ENCODE data around the gene SEPTIN1. TPM values are rescaled to one million over a fixed set of nuclear protein-coding genes. Genes with fewer than 3 reads are reported as not detected.
A peak's percentile ranks its signal among the peaks of the same experiment; 100 is the strongest.

SEPTIN1 gene
- total RNA-seq, 2 experiments from 2014 or later: 162 to 163 TPM

DNA sequence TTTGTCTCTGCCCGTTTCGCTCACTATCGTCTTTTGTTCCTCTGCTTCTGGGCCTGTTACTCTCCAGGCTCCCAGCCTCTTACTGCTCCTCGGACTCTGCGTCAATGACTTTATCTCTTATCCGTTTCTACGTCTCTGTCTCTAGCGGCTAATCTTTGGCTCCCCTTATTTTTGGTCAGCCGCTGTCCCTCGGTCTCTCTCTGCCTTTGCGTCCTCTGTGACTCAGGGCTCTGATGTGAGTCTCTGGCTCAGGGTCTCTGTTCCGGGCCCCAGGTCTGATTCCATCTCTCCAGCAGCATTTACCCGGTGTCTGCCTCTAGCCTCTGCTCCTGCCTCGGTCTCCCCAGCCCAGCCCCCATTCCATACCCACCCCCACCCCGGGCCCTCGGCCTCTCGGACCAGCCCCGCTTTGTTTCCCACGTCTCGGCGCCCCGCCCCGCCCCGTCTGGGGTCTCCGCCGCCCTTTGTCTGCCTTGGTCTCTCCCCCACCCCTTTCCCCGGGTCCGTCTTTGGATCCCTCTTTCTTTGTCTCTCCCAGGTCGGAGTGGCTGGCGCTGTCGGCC lies 12.3 kb upstream of the SEPTIN1 start:
- H3K4me3 Mint-ChIP-seq: peak overlapping the region; percentile 94
- peaks cover 10% of the 10 kb centered on the region for H3K36me3 Mint-ChIP-seq
- no peaks in the 10 kb centered on the region for H3K27me3 Mint-ChIP-seq
- H3K27ac Mint-ChIP-seq: peak overlapping the region; percentile 88
- DNase-seq: no peak
- no peaks in the 10 kb centered on the region for H3K9me3 Mint-ChIP-seq
- peaks cover 33% of the 10 kb centered on the region for H3K4me1 Mint-ChIP-seq

DNA sequence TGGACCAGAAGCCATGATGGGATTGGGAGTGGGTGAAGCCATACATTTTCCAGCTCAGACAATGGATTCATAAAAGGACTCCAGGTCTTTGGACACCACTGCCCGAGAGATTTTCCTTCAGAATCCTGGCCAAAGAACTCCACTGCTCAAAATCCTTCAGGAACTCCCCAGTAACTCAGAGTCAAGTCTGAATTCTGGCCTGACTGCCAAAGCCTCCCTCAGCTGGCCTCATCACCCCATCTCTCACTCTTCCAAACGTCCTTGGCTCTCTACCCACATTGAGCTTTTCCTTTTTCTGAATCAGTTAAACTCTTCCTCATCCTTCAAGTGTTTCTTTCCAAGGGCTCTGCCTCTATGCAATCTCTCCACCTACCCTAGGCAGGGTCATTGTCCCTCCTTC lies 1.2 kb upstream of the SEPTIN1 start:
- Mint-ChIP-seq H3K9me3 (no peaks in the 10 kb centered on the region), H3K36me3 (peaks cover 35% of the 10 kb centered on the region), H3K4me3 (peak overlapping the region; percentile 92), H3K27me3 (no peaks in the 10 kb centered on the region), H3K4me1 (peaks cover 32% of the 10 kb centered on the region), H3K27ac (peak overlapping the region; percentile 96)
- DNase-seq: no peak

DNA sequence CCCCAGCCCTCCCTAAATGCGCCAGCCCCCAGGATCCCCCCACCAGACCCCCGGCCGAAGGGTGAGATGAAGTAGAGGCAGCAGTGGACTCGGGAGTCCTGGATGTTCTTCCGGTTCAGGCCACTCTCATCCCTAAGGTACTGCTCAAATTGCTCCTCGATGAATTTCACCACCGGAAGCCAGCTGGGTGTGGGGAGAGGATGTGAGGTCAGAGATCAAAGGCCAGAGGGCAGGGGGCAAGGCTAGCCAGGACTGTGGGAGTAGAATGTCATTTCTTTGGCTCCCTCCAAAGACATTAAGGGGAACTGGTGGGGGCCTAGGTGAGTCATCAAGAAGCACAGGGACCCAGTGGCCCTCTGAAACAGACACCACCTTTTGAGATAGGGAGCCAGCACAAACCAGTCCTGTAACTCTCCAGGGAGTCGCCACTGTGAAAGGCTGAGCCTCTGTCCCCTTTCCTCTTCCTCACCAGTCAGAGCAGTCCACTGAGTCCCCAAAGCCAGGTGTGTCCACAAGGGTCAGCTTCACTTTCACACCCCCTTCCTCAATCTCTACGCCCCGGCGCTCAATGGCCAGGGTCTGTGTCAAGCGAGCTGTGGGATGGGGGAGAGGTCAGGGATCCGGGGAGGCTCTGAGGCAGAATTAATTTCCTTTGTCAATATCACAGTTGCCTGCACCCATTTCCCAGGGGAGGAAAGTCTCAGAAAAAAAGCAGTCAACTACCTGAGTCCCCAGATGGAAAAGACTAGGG lies 895 bp downstream of the SEPTIN1 start:
- Mint-ChIP-seq H3K27me3 (peaks cover 3% of the 10 kb centered on the region), H3K27ac (peak overlapping the region; percentile 96), H3K4me3 (peak overlapping the region; percentile 92), H3K4me1 (peaks cover 45% of the 10 kb centered on the region), H3K36me3 (peaks cover 42% of the 10 kb centered on the region), H3K9me3 (no peaks in the 10 kb centered on the region)
- peak; percentile 39 for DNase-seq

DNA sequence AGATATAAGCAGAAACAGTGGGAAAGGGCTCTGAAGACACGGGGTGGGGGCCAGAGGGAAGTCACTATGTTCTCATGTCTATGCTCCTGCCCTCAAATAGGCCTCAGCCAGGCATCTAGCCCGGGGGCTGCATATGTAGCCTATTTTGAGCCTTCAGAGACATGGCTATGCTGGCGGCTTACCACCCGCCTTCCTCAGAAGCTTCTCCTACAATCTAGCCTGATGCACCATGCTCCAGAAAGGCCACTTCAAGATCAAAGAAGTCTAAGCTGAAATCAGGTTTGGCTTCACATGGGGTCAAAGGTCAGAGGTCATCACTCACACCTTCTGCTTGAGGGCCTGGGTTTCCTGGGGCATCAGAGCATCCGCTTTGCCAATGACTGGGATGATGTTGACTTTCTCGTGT lies 1.6 kb downstream of the SEPTIN1 start:
- no peaks in the 10 kb centered on the region for H3K9me3 Mint-ChIP-seq
- no peak for DNase-seq
- peaks cover 45% of the 10 kb centered on the region for H3K4me1 Mint-ChIP-seq
- peaks cover 42% of the 10 kb centered on the region for H3K36me3 Mint-ChIP-seq
- peak overlapping the region; percentile 96 for H3K27ac Mint-ChIP-seq
- peak overlapping the region; percentile 92 for H3K4me3 Mint-ChIP-seq
- H3K27me3 Mint-ChIP-seq: peaks cover 3% of the 10 kb centered on the region

DNA sequence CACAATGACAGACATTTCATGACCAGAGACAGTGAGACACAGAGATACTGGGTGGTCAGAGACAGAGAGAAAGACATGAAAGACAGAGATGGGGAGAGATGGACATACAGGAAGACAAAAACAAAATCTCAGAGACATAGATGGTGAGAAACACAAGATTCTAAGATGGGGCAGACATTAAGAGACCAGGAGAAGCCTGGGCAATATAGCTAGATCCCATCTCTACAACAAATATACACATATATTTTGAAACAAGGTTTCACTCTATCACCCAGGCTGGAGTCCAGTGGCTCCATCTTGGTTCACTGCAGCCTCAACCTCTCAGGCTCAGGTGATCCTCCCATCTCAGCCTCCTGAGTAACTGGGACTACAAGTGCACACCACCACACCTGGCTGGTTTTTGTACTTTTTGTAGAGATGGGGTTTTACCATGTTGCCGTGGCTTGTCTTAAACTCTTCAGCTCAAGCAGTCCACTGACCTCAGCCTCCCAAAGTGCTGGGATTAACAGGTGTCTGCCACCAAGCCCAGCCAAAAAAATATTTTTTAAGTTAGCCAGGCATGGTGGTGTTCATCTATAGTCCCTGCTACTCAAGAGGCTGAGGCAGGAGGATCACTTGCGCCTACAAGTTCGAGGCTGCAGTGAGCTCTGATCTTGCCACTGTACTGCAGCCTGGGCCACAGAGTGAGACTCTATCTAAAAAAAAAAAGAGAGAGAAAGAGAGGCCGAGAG lies 2.1 kb downstream of the SEPTIN1 start:
- Mint-ChIP-seq H3K4me1 (peaks cover 47% of the 10 kb centered on the region), H3K36me3 (peaks cover 42% of the 10 kb centered on the region), H3K27ac (peak overlapping the region; percentile 100), H3K27me3 (peaks cover 3% of the 10 kb centered on the region), H3K4me3 (peak overlapping the region; percentile 96), H3K9me3 (no peaks in the 10 kb centered on the region)
- DNase-seq: no peak

DNA sequence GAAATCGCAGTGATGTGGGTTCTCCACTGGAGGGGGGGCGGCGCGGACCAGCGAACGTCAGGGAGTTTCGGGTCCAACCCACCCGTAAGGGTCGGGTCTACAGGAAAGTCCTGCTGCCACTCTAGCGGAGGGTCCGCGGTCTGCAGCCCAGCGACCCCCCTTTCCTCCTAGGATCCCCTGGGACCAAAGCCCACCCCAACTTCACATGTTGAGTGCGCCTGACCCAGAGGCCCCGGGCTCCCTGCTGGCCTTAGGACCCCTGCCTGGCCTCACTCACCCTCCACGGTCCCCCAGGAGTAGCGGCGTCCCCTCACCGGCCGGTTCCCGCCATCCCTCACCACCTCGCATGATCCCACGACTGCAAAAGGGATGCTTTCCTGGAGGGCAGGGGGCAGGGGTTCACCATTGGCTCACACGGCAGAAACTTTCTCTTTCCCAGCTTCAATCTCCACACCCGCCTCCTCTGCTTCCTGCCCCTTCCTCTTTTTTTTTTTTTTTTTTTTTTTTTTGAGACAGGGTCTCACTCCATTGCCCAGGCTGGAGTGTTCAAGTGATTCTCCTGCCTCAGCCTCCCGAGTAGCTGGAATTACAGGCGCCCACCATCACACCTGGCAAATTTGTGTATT lies 3.1 kb downstream of the SEPTIN1 start:
- Mint-ChIP-seq H3K36me3 (peaks cover 42% of the 10 kb centered on the region), H3K4me3 (peak overlapping the region; percentile 96), H3K4me1 (peaks cover 47% of the 10 kb centered on the region), H3K27ac (peak overlapping the region; percentile 100), H3K9me3 (no peaks in the 10 kb centered on the region), H3K27me3 (peaks cover 3% of the 10 kb centered on the region)
- DNase-seq: no peak

DNA sequence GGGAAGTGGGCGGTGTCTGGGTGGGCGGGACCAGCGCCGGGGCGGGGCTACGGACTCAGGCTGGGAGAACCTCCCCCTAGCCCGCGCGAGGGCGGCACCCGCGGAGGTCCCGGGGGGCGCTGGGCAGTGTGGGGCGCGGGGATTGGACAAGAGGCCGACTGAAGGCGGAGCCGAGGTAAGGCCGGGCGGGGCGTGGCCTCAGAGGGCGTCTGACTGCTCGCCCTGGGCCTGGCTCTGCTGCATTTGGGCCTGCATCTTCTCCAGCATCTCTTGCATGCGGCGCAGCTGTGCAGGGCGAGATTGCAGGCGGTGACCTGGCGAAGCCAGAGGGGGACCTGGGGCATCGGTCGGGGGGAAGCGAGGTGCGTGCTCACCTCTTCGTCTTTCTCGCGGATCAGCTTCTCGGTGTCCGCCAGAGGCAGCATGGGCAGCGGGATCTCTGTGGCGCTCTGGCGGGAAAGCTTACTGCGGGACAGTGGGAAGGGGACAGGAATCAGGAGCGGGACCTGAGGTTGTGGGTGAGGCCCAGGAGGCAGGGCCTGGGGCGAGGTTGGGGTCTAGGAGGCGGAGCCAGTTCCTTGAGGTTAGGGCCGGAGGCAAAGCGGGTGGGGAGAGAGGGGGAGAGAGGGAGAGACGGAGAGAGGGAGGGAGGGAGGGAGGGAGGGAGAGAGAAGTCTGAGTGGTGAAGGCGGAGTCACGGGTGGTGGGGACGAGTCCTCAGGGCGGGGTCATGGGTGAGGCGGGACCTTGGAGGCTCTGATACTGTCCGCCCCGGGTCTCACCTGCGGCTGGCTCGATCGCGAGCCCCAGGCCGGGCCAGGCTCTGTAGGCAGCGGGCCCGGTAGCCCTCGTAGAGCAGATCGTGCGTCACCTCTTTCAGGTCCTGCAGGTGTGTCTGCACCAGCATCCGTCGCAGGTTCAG lies 3.9 kb downstream of the SEPTIN1 start:
- no peaks in the 10 kb centered on the region for H3K9me3 Mint-ChIP-seq
- peak; percentile 100 for DNase-seq
- peak overlapping the region; percentile 96 for H3K4me3 Mint-ChIP-seq
- peaks cover 3% of the 10 kb centered on the region for H3K27me3 Mint-ChIP-seq
- H3K4me1 Mint-ChIP-seq: peaks cover 44% of the 10 kb centered on the region
- H3K36me3 Mint-ChIP-seq: peaks cover 38% of the 10 kb centered on the region
- peak overlapping the region; percentile 100 for H3K27ac Mint-ChIP-seq

DNA sequence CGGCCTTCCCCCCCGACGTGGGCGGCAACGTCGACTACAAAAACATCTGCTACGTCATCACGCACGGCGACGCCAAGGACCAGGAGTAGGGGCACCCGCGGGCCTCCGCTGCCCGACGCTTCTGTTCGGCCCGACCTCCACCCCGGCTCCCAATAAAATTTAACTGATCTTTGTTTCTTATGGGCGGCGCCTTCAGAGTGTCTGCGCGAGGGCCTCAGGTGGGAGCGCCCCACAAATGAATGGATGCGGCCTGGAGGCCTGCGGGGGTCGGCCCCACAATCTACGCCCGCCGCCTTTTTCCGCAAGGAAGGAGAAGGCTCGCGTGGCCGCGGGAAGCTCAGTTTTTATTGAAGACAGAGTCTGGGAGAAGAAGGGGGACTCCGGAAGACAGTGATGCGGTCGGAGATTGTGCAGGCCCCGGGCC lies 4.5 kb downstream of the SEPTIN1 start:
- no peaks in the 10 kb centered on the region for H3K9me3 Mint-ChIP-seq
- peaks cover 38% of the 10 kb centered on the region for H3K36me3 Mint-ChIP-seq
- H3K4me3 Mint-ChIP-seq: peak overlapping the region; percentile 96
- peak overlapping the region; percentile 100 for H3K27ac Mint-ChIP-seq
- peak; percentile 85 for DNase-seq
- peaks cover 3% of the 10 kb centered on the region for H3K27me3 Mint-ChIP-seq
- peaks cover 41% of the 10 kb centered on the region for H3K4me1 Mint-ChIP-seq

DNA sequence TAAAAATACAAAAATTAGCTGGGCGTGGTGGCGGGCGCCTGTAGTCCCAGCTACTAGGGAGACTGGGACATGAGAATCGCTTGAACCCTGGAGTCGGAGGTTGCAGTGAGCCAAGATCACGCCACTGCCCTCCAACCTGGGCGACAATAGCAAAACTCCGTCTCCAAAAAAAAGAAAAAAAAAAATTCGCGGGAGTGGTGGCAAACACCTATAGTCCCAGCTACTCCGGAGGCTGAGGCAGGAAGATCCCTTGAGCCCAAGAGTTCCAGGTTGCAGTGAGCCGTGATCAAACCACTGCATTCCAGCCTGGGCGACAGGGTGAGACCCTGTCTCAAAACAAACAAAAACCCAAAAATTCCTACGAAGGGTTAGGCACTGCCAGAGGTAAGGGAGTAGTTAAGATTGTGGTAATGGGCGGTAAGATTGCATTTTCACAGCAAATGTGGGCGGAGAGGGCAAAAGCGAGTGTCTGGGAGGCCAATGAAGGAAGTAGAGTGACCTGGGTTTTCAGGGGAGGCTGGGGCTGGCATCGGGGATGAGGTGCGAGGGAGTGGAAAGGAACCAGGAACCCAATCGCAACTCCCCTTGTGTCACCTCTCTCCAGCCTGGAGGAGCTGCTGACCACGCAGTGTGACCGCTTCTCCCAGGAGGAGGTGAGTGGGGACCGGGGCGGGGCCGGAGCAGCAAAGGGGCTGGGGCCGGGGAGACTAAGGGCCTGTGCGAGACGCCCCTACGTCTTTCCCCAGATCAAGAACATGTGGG lies 5.1 kb downstream of the SEPTIN1 start:
- no peak for DNase-seq
- Mint-ChIP-seq H3K9me3 (no peaks in the 10 kb centered on the region), H3K27ac (peak overlapping the region; percentile 100), H3K4me1 (peaks cover 37% of the 10 kb centered on the region), H3K27me3 (peaks cover 3% of the 10 kb centered on the region), H3K36me3 (peaks cover 38% of the 10 kb centered on the region), H3K4me3 (peak overlapping the region; percentile 96)

DNA sequence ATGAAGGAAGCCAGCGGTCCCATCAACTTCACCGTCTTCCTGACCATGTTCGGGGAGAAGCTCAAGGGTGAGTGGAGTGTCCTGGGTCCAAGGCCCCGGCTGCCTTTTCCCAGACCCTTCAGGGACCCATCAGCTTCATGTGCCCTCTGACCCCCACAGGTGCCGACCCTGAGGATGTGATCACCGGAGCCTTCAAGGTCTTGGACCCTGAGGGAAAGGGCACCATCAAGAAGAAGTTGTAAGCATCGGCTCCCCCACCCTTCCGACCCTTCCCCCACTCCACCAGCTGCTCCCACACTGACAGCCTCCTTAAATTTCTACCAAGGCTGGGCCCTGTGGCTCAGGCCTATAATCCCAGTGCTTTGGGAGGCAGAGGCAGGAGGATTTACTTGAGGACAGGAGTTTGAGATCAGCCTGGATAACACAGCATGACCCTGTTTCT lies 5.9 kb downstream of the SEPTIN1 start:
- Mint-ChIP-seq H3K27me3 (peaks cover 3% of the 10 kb centered on the region), H3K36me3 (peaks cover 35% of the 10 kb centered on the region), H3K27ac (peak overlapping the region; percentile 100), H3K4me1 (peaks cover 41% of the 10 kb centered on the region), H3K4me3 (no peak overlapping the region), H3K9me3 (no peaks in the 10 kb centered on the region)
- no peak for DNase-seq

DNA sequence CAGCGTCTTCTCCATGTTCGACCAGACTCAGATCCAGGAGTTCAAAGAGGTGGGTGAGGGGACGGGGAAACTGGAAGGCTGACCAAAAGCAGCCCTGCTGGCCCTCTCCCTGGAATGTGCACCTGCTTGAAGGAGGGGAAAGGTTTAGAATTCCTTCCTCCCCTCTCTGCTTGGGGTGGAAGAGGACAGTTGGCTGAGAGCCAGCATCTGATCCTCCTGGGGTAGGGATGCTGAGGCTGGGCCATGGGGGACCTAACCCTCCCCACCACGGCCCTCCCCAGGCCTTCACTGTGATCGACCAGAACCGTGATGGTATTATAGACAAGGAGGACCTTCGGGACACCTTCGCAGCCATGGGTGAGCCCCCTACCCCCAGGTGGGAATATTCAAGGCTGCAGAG lies 6.5 kb downstream of the SEPTIN1 start:
- Mint-ChIP-seq H3K27me3 (peaks cover 3% of the 10 kb centered on the region), H3K4me3 (no peak overlapping the region), H3K9me3 (no peaks in the 10 kb centered on the region), H3K36me3 (peaks cover 29% of the 10 kb centered on the region), H3K4me1 (peaks cover 39% of the 10 kb centered on the region), H3K27ac (peak overlapping the region; percentile 42)
- DNase-seq: no peak

DNA sequence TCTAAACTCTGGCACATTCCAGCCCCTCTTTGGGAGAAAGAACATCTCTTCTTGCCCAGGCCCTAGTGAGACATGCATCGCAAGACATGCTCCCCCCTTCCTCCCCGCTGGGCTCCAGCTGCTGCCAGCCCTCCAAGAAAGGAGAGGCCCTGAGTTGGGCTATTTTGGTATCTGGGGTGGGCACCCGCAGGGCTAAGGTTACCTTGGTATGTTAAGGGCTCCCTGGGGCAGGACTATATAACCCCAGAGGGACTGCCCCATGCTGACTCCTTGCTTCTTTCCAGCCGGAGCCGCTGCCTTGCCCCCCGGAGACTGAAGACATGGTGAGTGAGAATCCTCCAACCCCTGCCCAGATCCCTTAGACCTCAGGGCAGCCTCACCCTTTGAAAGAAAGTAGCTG lies 7.8 kb downstream of the SEPTIN1 start, which contains the start of gene MYL11:
TSS of gene MYL11 (plus strand) at position 265 of the 400 bp plus-strand sequence. CDS start at position 321, 56 bp downstream.
- Mint-ChIP-seq H3K27ac (peak within 1 kb of the TSS; percentile 48), H3K36me3 (peaks cover 19% of the 10 kb centered on the region), H3K4me1 (peaks cover 30% of the 10 kb centered on the region), H3K4me3 (no peak within 1 kb of the TSS), H3K9me3 (no peaks in the 10 kb centered on the region), H3K27me3 (peaks cover 6% of the 10 kb centered on the region)
- no peak for DNase-seq

DNA sequence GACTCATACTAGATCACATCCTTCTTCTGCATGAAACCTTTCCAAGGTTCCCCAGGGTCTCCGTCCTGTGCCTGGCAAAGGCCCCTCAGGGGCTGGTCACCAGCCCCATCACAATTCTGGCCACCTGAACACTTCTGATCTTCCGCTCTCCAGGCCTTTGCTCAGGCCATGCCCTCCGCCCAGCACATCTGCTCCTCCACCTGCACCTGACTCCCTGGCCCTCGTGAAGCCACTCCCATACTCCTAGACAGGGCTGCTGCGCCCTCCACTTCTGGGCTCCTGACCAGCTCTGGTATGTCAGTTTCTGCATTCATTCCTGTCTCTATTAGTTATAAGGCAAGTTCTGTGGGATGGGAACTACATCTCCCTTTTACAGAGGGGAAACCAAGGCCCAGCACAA lies 9.6 kb downstream of the SEPTIN1 start:
- Mint-ChIP-seq H3K36me3 (peaks cover 12% of the 10 kb centered on the region), H3K4me1 (peaks cover 27% of the 10 kb centered on the region), H3K27me3 (peaks cover 4% of the 10 kb centered on the region), H3K9me3 (no peaks in the 10 kb centered on the region), H3K27ac (peak overlapping the region; percentile 36), H3K4me3 (no peak overlapping the region)
- no peak for DNase-seq
